HG02642 (cell line): ENCODE results near the gene SH2D4B.

Experiments used
- ATAC-seq: cut with Tn5 transposase; IDR thresholded peaks from one replicate; pipeline ENCODE4 v1.9.1; 2021; ENCODE audit warnings: mild to moderate bottlenecking; ENCODE audit not compliant: unreplicated experiment, poor library complexity

Gene SH2D4B

GRCh38 chr10:80669485-80669884, 131.8 kb downstream of the SH2D4B start:
- ATAC-seq = no peak

DNA sequence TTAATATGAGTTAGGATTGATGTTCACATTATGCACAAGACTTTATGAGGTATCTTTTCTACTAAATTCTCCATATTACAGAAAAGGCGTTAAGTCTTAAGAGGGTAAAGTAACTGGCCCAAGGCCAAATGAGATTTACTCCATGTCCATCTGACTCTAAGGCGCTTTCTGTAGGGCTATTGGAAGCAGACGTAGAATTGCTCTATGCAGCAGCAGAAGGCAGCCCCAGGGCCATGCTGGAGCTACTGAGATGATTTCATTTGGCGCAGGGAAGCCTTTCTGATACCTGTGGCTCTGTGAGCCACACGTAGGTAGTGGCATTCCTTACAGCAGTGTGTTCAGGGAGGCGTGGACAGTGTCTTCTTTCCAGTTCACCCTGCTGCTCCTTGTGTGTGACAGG, 133.1 kb downstream of the SH2D4B start:
- ATAC-seq = no peak

DNA sequence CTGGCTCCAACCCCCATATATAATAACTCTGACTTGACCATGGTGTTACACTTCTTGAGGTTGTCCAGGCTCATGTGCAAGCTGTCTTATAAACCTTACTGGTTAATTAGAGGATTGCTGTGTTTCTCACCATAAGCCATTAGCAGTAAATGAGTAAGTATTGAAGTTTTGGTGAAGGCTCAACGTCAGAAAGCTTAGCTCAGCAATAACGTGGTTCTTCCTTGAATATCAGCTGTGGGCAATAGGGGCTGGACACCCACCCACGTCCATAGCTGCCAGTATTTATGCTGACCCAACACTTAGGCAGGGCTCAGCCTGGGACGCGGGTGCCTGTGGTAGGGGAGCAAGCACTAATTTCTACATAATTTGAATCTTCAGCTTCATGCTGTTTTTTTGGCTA, 134.1 kb downstream of the SH2D4B start:
- ATAC-seq = no peak

GRCh38 chr10:80672613-80673012, 134.9 kb downstream of the SH2D4B start:
- no peak for ATAC-seq

GRCh38 chr10:80674809-80675208, 137.1 kb downstream of the SH2D4B start:
- ATAC-seq = no peak

GRCh38 chr10:80681142-80681541, 143.4 kb downstream of the SH2D4B start:
- no peak for ATAC-seq

DNA sequence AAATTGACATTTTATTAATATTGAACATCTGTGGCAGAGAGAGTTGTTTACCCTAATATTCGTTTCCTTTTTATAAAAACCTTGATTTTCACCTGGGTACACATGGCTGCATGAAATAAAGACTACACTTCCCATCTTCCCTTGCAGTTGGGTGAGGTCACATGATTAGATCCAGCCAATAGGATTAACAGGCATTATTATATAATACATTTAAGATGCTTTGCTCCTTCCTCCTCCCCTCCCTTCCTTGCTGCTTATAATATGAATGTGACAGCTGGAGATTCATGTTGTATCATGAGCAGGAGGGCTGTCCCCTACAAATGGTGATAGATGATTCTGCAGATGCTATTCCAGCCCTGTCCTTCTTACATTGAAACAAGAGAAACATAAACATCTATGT, 146.6 kb downstream of the SH2D4B start:
- ATAC-seq = peak; percentile 71

DNA sequence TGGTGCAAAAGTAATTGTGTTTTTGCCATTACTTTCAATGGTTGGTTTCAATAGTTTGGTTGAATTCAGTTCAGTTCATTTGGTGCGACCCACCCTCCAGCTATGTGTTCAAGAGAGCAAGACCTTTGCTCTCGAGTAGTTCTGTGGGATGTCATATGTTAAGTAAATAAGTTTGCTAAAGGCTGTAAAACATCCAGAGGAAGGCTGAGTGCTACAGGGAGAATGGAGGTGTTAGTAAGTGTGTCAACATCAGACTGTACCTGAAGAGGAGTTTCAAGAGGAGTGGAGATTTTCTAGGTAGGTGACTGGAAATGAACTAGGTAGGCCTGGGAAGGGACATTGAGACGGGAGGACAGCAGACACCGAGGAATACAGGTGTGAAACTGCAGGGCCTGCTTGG, 147.7 kb downstream of the SH2D4B start:
- ATAC-seq = no peak

DNA sequence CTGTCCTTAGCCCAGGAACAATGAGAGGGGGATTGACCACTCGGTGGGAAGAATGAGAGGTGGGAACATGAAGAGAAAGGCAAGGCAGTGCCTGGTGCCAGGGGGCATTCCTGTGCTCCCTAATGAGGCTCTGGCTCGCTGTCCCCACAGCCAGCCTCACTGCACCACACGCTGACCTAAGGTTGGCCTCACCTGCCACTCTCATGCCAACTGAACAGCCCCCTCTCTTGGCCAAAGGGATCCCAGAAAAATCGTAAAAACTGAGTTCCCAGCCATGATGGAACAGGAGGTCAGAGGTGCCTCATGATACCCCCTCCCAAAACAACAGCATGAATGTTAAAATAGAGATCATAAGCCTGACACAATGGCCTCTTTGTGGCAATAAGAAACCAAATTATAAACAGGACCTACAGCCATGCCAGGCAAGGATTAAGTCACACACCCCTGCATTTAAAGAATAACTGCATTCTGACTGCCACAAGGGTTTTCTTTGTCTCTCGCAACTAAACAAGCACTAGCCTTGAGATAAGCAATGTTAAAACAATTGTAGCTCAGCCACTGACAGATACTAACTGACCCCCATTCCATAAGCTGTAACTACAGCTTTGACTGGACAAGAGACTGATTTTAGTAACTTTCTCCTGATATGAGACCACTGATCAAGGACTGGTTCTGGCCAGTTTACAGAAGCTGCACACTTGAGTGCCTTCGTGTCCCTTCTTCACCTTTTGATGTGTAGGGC, 149.2 kb downstream of the SH2D4B start:
- no peak for ATAC-seq

GRCh38 chr10:80687476-80687789, 149.7 kb downstream of the SH2D4B start:
- ATAC-seq = no peak

DNA sequence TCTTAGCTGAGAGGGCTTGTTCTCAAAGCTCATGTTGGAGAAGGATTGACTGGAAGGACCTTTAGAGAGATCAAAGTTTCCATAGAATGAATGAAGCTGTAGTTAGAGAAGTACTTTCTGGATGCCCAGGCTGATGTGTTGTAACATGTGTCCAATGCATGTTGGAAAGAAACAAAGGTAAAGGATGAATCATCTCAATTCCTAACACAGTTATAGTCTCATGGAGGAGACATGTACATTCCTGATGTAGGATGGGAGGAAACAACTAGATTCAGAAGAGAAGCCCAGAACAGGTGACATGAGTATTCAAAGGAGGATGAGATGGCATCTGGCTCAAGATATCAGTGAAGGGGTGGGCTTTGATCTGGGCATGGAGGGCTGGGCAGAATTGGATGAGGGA, 152.7 kb downstream of the SH2D4B start:
- ATAC-seq = no peak

DNA sequence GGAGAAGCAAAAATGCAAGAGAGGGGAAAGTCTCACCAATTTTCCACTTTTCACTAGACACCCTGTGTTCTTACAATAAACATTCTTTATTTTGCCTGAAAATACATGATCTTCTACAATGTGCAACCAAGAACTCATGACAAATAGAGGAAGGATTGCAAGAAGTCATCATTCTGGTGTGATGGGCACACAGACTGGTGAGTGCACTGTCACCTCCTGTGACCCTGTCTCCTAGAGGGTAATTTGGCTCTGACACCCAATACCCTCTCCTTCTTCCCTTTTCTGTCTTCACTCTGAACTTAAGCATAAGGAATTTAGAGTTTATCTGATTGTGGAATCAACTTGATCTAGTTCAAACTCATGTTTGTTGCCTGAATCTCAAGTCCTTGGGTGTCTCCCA, 153.7 kb downstream of the SH2D4B start:
- no peak for ATAC-seq

DNA sequence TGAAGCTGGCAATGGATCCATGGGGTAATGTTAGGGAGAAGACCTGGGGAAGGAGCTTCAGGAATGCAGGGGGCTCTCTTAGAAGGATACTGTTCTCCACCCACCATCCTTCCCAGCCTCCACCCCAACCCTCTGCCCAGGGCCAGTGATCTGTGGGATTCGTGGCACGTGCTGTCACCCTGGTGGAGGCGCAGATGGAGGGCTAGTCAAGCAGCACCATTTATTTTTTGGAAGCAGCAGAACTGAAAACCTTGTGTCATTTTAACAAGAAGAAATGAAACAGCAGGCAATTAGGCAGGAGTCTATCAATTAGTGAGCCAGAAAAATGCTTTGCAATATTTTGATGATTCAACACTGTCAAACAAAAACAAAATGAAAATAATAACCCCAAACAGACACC, 155.9 kb downstream of the SH2D4B start:
- no peak for ATAC-seq

DNA sequence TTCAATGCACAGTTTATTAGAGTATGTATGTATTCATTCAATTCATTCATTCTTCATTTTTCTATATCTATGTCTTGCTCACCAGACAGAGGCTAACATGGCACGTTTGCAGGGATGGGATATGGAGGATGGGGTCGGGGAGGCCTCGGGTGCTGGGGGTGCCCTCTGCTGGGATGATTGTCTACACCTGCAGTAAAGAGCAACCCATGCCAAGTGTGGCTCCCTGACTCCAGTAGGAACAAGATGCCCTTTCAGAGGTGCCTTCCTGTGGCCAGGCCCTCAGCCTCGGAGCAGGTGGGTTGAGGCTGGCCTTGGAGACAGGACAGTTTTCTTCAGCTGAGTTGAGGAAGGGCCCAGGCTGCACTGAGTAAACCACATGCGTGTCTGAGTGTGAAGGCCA, 157.2 kb downstream of the SH2D4B start:
- no peak for ATAC-seq
